Forelimb muscle (tissue), 1 donor: ENCODE data around the gene RAB24. TPM values are rescaled to one million over a fixed set of nuclear protein-coding genes. Genes with fewer than 3 reads are reported as not detected.
"Not testable (repeated sequence)": the region's sequence is repeated elsewhere in the genome, so short reads cannot be mapped to it uniquely, and the experiment has no call there.

ENCODE experiments used
- DNase-seq: peaks from one replicate; pipeline ENCODE4 v3.0.0-alpha.2; 2013; ENCODE audit warnings: low read depth
- polyA plus RNA-seq: library from polyadenylated mRNA; unstranded; fragments of 120-200 nt; gene quantifications from one replicate; pipeline ENCODE4 v1.2.1, GENCODE V29; 2013; ENCODE audit not compliant: insufficient read length

RAB24 gene
- polyA plus RNA-seq, 1 donor: 27.1 TPM

GRCh38 chr5:177311723-177312648 is 8.5 kb upstream of the RAB24 start, which contains the start of gene MXD3:
Gene MXD3 (minus strand): TSS chr5:177311898. CDS start chr5:177311830, 68 bp downstream.
- peak; percentile 77 for DNase-seq

GRCh38 chr5:177311392-177311722 is 7.8 kb upstream of the RAB24 start:
- DNase-seq: no peak

- no peak for DNase-seq
These were observed 7.4 kb upstream of the RAB24 start for GRCh38 chr5:177310757-177311391.

- DNase-seq: no peak
These were observed 6.8 kb upstream of the RAB24 start for GRCh38 chr5:177310332-177310731.

DNA sequence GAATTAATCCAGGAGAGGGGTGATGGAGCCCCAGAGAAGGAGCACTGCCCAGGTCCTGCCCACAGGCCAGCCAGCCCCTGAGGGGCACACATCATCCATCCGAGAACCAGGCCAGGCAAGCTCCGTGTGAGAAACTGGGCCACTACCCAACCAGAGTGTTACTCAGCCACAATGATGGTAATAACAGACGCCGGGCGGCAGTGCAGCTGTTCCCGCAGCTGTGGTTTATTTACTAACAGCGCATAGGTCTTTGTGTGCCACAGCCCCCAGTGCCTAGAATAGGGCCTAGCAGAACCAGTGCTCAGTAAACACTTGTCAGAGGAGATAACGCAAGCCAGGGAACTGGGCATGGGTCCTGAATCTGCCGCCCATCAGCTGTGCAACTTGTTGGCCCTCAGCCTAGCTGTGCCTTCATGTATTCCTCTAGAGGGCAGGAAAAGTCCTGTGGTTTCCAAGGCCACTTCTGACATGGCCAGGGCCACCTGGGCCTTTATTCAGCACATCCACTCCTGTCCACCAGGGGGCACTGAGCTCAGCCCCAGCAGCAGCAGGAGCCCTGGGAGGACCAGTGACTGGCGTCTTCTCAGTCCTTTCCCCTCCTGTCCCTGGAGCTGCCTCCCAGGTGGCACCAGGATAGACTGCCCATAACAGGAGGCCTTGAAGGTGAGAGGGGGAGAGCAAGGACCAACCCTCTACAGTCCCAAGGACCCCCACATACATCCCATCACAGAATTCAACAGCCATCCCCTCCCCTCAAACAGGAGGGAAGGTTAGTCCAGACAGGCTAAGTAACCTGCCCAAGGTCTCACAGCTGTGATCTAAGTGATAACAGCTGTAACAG is 6.1 kb upstream of the RAB24 start:
- no peak for DNase-seq

DNA sequence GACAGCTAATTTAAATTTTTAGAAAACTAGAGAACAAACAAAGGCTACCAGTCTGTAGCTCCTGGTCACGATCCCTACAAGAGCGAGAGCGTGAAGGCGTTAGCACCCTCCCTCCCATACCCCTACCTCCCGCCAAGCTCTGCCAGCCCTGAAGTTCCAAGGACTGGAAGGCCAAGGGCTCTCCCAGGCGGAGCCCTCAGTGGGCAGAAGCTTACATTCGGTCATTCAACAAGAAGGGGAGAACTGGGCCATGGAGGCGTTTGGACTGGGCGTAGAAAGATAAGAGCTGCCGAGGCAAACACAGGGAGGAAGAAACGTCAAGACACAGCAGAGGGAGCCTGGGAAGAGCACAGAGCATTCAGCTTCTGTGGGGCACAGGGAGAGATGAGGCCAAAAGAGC is 5.2 kb upstream of the RAB24 start:
- DNase-seq: no peak

- no peak for DNase-seq
These were observed 4.2 kb upstream of the RAB24 start for GRCh38 chr5:177307544-177308363.

GRCh38 chr5:177306674-177307543 is 3.4 kb upstream of the RAB24 start:
- DNase-seq: no peak

DNA sequence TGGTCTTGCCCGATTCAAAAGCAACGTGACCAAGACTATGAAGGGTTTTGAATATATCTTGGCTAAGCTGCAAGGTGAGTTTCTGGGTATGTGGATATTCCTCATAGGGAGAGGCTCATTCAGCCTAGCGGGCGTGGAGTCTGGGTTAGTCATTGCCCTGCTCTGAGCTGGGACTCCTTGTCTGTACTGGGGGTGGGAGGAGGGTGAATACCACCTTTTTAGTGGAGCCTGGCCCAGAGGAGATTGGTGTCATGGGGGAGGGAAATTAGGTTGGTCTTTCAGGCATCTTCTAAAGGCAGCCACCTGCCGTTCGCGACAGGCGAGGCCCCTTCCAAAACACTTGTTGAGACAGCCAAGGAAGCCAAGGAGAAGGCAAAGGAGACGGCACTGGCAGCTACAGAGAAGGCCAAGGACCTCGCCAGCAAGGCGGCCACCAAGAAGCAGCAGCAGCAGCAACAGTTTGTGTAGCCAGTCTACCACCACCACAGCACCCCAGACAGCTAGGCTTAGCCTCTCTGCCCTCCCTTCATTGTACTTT is 2.7 kb upstream of the RAB24 start:
- not testable (repeated sequence) for DNase-seq

- DNase-seq: no peak
These were observed 1.0 kb upstream of the RAB24 start for GRCh38 chr5:177304392-177305119.

GRCh38 chr5:177303925-177304391 is 439 bp upstream of the RAB24 start:
- DNase-seq: no peak

DNA sequence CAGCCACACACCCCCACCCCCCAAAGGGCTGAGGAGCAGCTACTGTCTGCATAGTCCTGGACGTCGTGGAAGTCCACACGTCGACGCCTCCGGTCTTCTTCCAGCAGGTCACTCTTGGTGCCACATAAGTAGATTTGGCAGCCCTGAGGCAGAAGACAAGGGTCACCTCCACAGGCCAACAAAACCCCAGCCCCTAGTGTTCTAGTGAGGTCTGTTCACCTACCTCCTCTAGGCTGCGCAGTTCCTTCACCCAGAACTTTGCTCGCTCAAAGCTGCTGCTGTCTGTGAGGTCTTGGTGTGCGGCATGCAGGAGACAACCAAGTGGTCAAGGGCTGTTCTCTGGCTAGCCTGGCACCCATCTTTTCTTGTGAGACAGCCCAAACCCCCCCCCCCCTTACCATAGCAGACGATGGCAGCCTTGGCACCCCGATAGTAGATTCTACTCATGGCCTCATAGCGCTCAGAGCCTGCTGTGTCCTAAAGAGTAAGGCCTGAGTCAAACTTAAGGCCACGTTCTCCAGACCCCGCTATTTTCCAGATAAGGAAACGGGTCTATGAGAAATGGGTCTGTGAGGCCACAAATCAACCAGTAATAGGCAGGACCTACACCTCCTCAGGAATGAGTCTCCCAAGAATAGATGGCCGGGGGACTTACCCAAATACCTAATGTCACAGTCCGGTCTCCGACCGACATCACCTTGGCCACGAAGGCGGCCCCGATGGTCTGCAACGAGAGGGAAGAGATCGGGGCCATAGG is 987 bp downstream of the RAB24 start:
- DNase-seq: no peak

DNA sequence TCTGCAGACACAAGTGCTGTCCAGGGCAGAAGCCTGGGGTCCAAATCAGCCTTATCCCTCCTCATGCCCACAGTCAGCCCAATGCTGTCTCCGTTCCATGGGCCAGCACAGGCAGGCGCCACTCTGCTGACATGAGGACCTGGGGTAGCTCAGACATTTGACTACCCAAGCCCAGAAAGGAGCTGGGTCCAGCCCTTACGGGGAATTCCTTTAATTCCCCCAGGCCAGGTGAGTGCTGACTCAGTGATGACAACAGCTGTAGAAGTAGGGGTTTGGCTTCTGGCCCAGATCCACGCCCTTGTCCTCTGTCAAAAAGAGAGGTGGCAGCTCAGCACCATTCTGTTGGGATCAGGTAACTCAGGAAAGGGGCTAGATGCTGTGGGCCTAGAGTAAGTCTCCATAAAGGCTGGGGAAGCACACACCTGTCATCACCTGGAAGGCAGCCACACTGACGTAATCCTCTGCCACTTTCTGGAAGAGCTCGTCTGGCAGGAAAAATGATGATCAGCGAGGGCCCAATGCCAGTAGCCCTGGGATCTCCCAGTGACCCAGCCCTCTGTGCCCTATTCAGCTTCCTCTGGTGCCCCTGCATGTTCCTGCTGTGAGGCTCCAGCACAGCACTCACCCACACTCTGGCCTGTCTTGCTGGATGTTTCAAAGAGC is 1.9 kb downstream of the RAB24 start:
- DNase-seq: no peak

GRCh38 chr5:177300951-177301350 is 2.6 kb downstream of the RAB24 start:
- no peak for DNase-seq

DNA sequence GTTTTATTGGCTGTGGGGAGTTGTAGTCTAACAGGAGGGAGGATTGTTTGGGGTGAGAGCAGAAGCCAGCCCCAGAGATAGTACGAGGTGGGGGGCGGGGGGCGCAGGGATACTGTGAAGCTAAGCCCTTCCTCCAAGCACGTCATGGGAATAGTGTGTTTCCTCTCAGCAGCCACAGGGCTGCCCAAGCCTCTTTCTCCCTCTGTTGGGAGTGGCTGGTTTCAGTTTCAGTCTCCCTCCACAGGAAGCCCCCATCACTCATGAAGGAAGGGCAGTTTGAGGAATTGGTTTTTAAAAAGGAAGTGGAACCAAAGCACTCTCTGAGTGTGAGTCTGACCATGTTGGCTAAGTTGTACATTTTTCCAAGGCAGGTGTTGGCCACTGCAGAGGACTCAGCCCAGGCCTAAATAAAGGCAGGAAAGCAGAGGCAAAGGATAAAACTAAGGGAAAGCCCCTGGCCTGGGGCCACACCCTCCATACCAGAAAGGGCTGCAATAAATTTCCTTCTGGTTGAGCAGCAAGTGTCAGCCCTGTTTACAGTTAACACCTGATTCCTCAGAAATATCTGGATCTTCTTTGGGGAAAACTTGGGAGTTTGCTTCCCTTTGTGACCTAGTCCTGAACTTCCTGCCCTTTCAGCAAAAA is 3.2 kb downstream of the RAB24 start:
- DNase-seq: no peak

DNA sequence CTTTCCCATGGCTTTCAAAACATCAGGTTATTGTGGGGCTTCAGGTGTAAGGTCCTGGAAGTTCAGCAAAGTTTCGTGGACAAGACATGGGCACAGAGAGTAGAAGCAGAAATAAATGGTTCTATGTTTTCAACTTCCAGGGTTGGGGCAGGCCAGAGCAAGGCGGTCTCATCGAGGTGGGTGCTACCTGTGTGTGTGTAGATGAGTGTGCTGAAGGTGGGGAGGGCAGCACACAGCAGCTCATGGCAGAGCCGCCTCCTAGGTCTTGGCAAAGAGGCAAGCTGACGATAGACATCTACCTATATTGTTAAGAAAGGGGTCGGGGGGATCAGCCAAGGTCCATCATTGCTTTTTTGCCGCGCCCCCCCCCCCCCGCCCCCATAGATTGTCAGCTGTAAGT is 3.8 kb downstream of the RAB24 start:
- DNase-seq: no peak

GRCh38 chr5:177297922-177298321 is 5.6 kb downstream of the RAB24 start:
- DNase-seq: no peak
